GM21576 (cell line): Measurements from ENCODE around the gene LRMDA.

Experiments used
- ATAC-seq: cut with Tn5 transposase; IDR thresholded peaks from one replicate; pipeline ENCODE4 v1.9.1; 2021; ENCODE audit warnings: mild to moderate bottlenecking, moderate library complexity; ENCODE audit not compliant: unreplicated experiment

LRMDA gene

DNA sequence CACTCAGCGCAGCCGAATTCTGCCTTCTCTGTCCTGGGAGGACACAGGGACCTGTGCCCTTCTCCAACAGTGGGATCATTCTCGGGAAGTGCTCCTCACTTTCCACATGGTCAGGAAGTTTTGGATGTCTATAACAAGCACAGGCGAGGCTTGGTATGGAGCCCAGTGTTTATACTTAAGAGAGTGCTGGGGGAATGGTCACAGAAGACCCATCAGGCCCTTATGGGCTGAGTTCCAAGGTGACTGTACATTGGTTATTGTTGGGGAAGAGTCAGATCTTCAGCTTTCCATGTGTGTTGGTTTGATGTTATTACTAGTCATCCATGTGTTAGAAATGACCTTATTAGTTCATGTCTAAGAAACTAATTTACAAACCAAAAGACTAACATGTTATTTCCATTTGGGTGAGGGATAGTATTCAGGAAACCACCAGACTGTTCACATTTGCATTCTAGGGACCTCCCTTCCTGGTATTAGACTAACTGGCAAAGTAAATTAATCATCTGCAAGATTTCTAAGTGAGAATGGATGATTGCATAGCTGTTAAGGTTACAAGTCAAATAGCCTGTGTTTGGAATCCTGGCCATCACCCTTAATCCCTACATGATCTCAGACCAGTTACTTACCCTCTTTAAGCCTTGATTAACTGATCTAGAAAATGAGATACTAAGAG, 834.2 kb downstream of the LRMDA start:
- no peak for ATAC-seq

DNA sequence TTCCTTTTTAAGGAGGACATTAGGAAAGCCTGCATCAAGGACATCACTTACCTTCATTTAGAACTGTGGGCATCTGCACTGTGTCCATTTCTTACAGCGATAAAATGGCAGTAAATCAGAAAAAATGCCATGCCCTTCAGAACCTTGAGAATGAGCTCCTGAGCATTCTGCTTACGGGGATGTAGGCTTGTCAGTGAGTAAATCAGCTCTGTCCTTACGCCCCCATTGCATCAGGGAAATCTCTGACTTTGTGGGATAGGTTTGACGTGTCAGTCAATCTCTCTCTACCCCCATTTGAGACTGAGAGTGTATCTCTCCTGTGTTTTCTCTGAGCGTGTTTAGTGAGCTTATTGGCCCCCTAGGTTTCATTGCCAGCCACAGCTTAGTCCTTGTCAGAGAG, 837.1 kb downstream of the LRMDA start:
- ATAC-seq: no peak

DNA sequence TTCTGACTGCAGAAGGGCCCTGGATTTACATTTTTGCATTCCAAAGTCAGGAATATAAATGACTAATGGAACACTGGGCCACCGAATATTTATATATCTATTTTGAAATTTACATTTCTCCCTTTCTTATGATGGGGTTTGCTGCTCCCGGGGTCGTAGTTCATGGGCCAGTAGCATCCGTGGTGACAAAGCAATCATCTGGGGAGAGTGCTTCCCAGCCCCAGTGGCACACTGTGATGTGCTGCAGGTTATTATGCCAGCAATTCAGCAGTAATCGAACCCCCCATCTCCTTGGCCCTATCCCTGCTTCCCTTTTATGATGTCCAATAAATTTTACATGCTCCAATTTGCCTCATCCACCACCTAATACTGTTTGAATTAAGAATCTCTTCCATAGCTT, 837.5 kb downstream of the LRMDA start:
- no peak for ATAC-seq

DNA sequence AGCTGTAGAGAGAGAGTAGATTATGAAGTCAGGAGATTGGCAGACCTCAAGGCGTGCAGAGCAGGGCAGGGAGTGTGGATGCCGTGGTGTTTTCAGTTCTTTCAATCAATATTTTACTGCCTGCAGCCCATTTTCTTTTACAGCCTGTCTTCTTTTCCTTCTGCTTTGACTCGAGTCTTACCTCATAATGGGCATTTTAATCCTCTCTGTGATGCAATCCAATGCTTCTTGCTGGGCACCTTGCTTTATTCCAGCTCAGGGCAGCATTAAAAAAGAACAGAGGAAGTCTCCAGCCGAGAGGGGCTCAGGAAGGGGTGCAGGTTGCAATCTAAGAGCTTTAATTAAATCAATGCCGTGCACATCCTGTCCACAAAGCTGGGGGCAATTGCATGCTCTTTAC, 839.0 kb downstream of the LRMDA start:
- ATAC-seq: no peak

DNA sequence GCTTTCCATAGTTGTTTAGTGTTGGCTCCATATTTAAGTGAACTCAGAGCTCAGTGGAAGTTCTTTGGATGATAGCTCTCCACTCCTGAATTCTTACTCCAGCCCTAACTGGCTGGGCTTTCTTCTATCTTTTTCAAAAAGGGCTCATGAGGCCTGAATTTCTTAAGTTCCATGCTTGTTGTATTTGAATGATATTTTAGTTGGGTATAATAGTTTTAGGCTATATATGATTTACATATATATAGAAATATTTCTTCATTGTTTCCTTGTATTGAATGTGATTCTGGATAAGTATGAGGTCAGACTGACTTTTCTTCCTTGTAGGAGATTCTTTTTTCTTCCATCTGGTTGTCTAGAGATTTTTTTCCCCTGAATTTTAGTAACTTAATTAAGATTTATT, 843.5 kb downstream of the LRMDA start:
- ATAC-seq: no peak

DNA sequence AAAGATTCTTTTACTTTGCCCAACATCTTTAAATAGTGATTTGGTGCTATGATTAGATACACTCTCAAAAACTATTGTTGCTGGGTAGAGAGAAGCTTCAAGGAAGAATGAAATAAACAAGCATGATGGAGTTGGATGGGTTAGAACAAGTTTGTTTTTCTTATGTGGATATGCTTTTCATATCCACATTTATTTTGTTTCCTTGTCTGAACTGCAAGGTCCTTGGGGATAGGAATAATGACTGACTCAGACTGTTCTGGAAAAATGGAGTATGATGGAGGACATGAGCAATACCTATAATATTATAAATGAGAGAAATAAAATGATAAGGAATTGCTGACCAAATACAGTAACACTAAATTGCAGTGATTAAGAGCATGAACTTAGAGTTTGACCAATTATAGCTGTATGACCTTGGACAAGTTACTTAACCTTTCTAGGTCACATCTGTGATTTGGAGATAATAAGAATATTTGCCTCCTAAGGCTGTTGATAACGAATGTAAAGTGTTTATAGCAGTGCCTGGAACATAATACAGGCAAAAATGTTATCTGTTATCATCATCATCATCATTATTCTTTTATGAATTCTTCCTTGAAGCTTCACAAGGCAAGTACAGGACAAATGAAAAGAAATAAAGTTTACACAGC, 847.5 kb downstream of the LRMDA start:
- no peak for ATAC-seq

DNA sequence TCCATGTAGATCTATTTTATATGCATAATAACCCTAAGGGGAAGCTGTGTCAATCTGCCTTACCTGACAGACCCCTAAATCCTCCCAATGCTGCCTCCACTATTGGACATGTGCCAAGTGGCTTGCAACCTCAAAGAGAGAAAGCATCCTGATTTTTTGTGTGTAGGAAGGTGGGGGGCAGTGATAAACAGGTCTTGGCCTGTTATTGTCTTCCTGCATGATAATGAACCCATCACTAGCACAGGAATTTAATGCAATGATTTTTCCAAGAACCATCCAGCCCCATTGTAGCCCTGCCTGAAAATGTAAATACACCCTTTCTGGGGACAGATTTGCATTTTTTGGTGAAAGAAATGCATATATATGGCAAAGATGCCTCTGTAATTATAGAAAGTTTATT, 850.2 kb downstream of the LRMDA start:
- no peak for ATAC-seq

DNA sequence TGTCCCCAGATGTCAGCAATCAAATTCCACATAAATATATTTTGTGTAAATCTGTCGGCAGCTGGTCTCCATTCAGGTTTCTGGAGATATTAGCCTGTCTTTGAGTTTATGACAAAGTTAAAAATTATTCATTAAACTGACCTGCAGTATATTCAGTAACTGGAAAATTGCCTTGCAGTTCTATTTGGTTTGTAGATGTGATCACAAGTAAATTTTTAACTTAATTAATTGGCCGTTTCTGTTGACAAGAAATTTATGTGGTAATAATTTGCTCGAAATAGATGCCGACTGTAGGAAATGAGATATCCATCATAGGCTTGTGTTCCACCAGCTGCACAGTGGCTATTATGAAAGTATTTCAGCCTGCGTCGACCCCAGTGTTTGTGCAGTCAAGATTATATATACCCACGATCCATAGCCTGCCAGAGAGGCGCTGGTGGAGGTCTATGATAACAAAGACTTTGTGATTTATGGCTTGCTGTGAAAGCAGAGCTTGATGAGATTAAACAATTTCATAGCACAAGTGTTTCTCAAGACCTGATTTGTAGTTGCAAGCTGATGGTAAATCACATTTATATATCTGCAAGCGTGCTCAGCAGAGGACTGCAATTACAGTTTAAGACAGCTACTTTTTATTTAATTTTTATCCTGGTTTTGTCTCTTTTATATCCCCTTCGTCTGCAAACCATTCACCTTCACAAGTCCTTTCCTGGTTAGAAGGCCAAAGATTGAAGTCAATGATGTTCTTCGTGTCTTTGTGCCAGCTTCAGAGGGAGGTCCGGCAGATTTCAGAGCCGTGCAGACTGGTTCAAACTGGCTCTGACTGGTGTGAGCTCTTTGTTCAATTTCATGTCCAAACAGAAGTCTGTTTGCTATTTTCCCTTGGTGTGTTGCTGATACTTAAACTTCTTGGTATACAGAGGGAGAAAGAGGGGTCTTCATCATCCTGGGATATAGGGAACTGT, 850.9 kb downstream of the LRMDA start:
- ATAC-seq: no peak

DNA sequence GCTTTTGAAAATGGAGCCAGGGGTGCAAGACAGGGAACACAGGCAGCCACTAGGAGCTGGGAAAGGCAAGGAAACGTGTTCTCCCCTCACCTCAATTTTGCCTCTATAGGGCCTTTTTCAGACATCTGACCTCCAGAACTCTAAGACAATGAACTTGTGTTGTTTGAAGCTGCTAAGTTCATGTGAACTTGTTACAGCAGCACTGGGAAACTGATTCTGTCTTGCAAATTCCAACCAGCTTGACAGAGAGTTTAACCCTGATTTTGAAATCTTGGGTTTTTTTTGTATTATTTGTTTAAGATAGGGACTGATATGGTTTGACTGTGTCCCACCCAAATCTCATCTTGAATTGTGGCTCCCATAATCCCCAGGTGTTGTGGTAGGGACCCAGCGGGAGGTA, 852.9 kb downstream of the LRMDA start:
- no peak for ATAC-seq

DNA sequence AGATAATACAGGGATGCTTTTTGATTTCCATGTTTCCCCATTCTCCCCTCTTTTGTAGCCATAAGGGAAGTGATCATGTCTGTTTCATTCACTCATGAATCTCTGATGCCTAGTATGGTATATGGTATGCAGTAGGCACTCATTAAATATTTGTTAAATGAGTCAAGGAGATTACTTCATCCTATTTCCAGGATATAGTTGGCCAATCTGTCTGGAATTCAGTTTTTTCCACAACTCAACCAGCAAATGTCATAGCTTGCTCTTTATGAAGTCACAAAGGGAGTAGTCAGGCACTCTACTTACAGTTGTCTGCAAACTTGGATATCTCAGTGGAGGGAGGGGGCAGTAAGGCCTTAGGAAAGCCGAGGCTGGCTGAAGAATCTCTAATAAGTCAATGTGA, 853.6 kb downstream of the LRMDA start:
- ATAC-seq: no peak

DNA sequence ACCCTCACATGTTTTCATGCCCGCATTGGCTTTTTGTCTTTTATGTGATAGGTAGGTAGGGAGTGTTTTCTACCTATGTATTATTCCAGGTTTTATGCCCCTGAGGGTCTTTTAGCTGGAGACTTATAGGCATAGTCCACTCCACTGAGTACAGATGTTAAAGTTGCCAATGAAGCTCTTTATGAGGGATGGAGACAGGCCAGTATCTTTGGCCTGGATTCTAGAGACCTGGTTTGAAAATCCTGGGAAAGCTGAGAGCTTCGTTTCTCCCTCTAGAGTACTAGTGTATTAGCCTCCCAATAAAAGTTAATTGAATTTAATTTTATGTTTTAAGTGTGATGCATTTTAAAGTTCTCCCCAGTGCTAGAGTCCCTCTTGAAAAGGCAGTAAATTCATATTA, 854.1 kb downstream of the LRMDA start:
- no peak for ATAC-seq

DNA sequence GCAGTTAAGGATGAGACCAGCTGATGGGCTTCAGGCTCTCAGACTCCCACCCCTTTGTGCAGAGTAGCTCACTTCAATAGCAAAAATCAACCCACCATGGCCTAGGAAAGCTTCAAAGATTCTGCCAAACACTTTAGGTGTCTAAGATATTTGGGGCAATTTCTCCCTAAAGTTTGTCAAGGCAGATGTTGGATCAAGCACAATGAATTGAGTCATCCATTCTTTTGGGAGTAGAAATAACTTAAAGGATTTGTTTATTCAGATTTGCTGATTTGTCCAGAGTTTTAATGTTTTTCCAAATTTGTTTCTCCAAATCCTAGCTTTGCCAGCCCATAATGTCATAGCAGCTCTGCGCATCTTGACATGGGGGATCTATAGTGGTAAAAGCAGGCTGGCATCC, 855.1 kb downstream of the LRMDA start:
- ATAC-seq: no peak

DNA sequence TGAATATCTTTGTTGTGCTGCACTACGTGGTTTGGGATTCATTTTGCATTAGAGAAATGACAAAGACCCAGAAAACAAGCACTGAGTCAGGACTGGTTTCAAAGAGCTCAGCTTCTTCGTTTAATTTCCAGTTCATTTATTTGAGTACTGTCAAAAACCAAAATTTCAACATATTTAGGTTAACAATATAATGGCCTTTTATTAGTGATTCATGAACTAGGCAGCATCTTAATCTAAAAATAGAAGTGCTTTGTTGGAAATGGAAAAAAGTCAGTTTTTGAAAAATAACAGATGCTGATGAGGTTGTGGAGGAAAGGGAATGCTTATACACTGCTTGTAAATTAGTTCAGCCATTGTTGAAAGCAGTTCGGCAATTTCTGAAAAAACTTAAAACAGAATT, 856.4 kb downstream of the LRMDA start:
- no peak for ATAC-seq

DNA sequence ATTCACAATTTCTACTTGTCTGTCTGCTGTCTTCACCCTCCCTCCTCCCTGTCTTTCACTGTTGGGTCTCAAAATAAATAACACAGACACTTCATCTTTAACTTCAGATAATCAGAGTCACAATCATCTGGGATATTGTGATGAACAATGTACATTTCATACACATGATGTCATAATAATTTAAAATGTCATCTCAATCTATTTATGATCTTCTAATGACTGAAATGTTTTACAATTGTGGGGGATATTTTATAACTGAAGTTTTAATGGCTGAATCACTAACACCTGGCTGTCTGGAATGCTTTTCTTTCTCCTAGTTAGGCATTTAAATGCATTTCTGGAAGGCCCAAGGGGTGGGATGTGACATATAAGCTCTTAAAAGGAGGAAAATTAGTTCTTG, 859.8 kb downstream of the LRMDA start:
- no peak for ATAC-seq

DNA sequence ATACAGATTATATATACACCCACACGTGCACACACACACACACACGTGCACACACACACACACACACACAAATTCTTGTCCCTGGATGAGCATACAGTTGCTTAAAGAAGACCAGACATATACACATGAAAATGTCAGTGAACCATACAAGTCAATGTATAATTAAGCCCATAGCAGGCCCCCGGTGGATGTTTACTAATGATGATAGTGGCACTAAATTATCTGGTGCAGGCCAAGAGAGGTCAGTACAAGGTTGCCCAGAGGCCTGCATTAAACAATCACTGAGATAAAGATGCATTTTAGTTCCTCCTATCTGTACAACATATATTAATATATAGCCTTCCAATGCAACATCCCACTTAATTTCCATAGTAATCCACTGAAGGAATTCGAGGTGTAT, 860.5 kb downstream of the LRMDA start:
- ATAC-seq: no peak

DNA sequence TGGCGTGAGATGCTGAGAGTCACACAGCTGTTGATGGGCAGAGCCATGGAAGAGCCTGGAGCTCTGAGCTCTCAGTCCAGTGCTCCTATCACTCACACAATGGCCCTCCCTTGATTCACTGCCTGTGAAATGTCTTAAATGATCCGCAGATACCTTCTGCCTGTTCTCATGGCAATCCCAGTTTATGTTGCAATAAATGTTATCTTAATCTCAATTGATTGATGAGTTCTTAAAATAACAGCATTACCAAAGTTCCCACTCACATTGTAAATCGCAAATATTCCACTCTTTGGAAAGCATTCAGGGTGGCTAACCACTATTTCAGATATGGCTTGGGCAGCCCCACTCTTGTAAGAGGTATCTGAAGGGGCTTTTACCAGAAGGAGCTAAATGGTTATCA, 865.5 kb downstream of the LRMDA start:
- no peak for ATAC-seq

DNA sequence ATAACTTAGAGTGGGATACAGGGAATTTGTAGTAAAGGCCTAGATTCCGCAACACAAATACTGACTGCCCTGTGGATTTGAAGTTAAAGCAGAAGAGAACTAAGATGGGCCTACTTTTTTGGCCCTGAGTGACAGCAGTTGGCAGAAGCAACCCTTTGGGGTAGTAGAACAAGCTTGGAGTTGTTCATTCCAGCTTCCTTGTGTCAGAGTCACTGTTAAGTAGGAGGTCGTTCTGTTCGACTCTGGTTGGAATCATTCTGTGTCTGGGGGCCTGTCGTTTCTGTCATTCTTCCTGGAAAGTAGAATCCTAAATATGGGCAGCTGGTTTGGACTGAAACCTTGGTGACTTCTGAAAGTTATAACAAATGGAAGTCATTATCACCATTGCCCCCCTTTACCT, 865.9 kb downstream of the LRMDA start:
- no peak for ATAC-seq

DNA sequence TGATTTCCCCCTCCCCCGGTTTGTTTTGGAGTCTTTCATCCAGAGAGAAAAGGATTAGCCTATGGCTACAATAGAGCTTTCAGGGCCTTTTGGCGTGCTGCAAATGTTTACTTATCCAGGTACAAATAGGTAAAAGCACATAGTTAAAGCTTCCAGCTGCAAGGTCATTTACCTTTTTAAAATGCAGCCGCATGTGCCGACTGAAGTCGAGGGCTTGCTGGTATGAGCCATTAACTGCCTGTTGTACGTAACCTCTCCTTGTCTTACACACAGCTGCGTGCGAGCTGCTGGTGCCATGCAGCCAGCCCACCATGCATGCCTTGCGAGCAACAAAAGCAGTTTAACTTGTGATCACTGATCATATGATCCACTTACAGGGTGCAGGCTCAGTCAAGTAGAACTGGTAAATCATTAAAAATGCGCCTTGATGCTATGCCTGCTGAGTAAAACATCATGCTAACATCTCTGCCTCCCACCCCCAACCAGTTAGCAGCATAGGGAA, 866.4 kb downstream of the LRMDA start:
- ATAC-seq: no peak

DNA sequence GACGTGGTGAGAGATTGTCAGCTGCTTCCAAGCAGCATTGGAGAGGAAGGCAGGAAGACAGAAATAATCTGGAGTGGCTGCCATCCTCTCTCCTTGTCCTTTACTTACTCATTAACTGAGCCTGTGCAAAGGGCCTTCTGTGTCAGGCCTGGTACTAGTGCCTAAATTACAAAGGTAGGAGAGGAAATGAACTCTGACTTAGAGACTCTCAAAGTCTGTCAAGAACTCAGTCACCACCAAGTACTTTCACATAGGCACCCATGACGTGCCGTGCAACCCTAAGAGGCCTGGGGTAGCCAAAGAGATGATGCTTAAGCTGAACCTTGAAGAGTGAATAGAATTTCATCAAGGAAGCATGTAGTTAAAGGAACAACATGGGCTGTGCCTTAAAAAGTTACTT, 866.9 kb downstream of the LRMDA start:
- no peak for ATAC-seq

DNA sequence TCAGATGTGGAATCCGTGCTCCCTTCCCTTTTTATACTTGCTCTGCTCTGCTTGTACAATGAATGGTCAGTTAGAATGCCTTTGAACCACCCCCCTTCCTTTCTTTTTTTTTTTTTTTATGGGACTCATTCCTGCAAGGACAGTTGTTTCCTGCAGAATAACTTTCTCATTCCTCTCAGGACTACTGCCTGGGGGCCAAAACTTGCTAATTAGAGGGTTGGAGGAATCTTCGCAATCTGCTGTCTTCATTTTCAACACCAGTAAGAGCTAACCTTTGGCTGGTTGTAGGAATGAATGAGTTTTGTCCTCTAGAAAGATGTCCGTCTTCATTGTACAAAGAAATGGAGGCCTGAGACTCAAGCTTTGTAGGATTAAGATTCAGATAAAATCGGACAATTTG, 868.1 kb downstream of the LRMDA start:
- ATAC-seq: no peak

DNA sequence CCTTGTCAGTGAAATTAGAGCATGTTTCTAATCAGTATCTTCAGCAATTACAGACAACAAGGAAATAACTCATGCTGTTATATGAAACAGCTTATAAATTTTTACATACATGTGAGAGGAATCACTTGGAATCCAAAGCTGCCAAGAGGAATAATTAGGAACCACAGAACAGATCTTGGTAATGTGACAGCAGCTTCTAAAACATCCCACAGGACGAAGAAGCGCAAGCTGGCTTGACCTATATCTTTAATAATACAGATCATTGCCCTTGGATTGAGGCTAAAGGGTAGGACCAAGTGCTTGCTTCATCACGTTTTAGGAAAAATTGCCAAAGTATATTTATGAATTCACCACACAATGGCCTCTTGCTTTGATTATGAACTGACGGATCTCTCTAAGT, 869.8 kb downstream of the LRMDA start:
- no peak for ATAC-seq

DNA sequence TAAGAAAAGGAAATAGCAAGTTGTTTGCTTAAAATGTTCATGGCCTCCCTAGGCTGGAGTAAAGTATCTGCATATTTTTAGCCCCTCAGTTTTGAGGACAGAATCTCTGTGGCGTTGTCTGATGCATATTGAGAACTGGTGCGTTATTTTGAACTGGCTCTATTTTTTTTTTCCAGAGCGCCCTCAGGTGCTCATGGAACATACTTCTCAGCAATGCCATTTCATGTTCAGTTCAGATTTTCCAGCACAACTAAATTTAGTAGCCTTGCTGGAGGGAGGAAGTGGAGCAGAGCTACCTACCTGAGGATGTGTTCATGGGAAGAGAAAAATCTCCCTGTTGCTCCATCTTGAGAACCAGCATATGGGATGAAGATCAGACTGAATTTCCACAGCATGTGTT, 870.5 kb downstream of the LRMDA start:
- no peak for ATAC-seq
